Measurements from ENCODE around the gene CCDC78.

The CCDC78 gene

GRCh38 chr16:766820-767640, 40.8 kb upstream of the CCDC78 start:
- no peaks in the 10 kb centered on the region for H3K79me2 ChIP-seq (ENCODE audit: low read length)
- H3K9me2 ChIP-seq (replicated peaks; ENCODE audit: insufficient read depth, low read length) = no peaks in the 10 kb centered on the region
- H3K4me1 ChIP-seq (ENCODE audit: low read length) = no peaks in the 10 kb centered on the region
- H3K27ac ChIP-seq (ENCODE audit: low read length) = no peak overlapping the region
- no peak overlapping the region for H3K9ac ChIP-seq (ENCODE audit: low read length)
- DNase-seq = no peak
- H2AFZ ChIP-seq (ENCODE audit: low read length) = no peak overlapping the region
- H3K9me3 ChIP-seq (replicated peaks; ENCODE audit: insufficient read depth, low read length) = no peaks in the 10 kb centered on the region
- H3K36me3 ChIP-seq (replicated peaks; ENCODE audit: insufficient read depth, low read length) = no peaks in the 10 kb centered on the region
- H3F3A ChIP-seq (ENCODE audit: insufficient read depth, low read length) = no peaks in the 10 kb centered on the region
- H3K4me2 ChIP-seq (ENCODE audit: low read depth, low read length) = no peak overlapping the region
- peaks cover 31% of the 10 kb centered on the region for H3K27me3 ChIP-seq (replicated peaks; ENCODE audit: insufficient read depth, low read length)
- TF ChIP-seq EZH2phosphoT487 (IDR thresholded peaks at IDR 0.05; ENCODE audit: low read length) (no peak), EZH2 (optimal IDR thresholded peaks at IDR 0.05; ENCODE audit: low read depth, low read length) (no peak)
- H3K4me3 ChIP-seq (ENCODE audit: low read length) = no peak overlapping the region
- no peaks in the 10 kb centered on the region for H4K20me1 ChIP-seq (ENCODE audit: insufficient read depth, low read length)

GRCh38 chr16:766008-766819, 40.0 kb upstream of the CCDC78 start:
- TF ChIP-seq EZH2 (optimal IDR thresholded peaks at IDR 0.05; ENCODE audit: low read depth, low read length) (no peak), CTCF (IDR thresholded peaks at IDR 0.05; ENCODE audit: low read length) (no peak), EZH2phosphoT487 (IDR thresholded peaks at IDR 0.05; ENCODE audit: low read length) (no peak)
- no peaks in the 10 kb centered on the region for H3K4me1 ChIP-seq (ENCODE audit: low read length)
- no peaks in the 10 kb centered on the region for H3K9me3 ChIP-seq (replicated peaks; ENCODE audit: insufficient read depth, low read length)
- no peak overlapping the region for H3K4me2 ChIP-seq (ENCODE audit: low read depth, low read length)
- H3F3A ChIP-seq (ENCODE audit: insufficient read depth, low read length) = no peaks in the 10 kb centered on the region
- no peaks in the 10 kb centered on the region for H4K20me1 ChIP-seq (ENCODE audit: insufficient read depth, low read length)
- H3K9ac ChIP-seq (ENCODE audit: low read length) = no peak overlapping the region
- H3K79me2 ChIP-seq (ENCODE audit: low read length) = no peaks in the 10 kb centered on the region
- no peak overlapping the region for H2AFZ ChIP-seq (ENCODE audit: low read length)
- no peak for DNase-seq
- no peak overlapping the region for H3K4me3 ChIP-seq (ENCODE audit: low read length)
- H3K9me2 ChIP-seq (replicated peaks; ENCODE audit: insufficient read depth, low read length) = no peaks in the 10 kb centered on the region
- peaks cover 32% of the 10 kb centered on the region for H3K27me3 ChIP-seq (replicated peaks; ENCODE audit: insufficient read depth, low read length)
- H3K27ac ChIP-seq (ENCODE audit: low read length) = no peak overlapping the region
- H3K36me3 ChIP-seq (replicated peaks; ENCODE audit: insufficient read depth, low read length) = no peaks in the 10 kb centered on the region

GRCh38 chr16:765488-765865, 39.2 kb upstream of the CCDC78 start:
- H3K27me3 ChIP-seq (replicated peaks; ENCODE audit: insufficient read depth, low read length) = peaks cover 34% of the 10 kb centered on the region
- H4K20me1 ChIP-seq (ENCODE audit: insufficient read depth, low read length) = no peaks in the 10 kb centered on the region
- no peaks in the 10 kb centered on the region for H3K4me1 ChIP-seq (ENCODE audit: low read length)
- TF ChIP-seq EZH2 (optimal IDR thresholded peaks at IDR 0.05; ENCODE audit: low read depth, low read length) = no peak
- TF ChIP-seq EZH2phosphoT487 (IDR thresholded peaks at IDR 0.05; ENCODE audit: low read length) = no peak
- no peak for TF ChIP-seq CTCF (IDR thresholded peaks at IDR 0.05; ENCODE audit: low read length)
- no peaks in the 10 kb centered on the region for H3K36me3 ChIP-seq (replicated peaks; ENCODE audit: insufficient read depth, low read length)
- H3F3A ChIP-seq (ENCODE audit: insufficient read depth, low read length) = no peaks in the 10 kb centered on the region
- no peaks in the 10 kb centered on the region for H3K79me2 ChIP-seq (ENCODE audit: low read length)
- H3K9me2 ChIP-seq (replicated peaks; ENCODE audit: insufficient read depth, low read length) = no peaks in the 10 kb centered on the region
- no peak overlapping the region for H2AFZ ChIP-seq (ENCODE audit: low read length)
- no peak for DNase-seq
- no peak overlapping the region for H3K4me2 ChIP-seq (ENCODE audit: low read depth, low read length)
- H3K9me3 ChIP-seq (replicated peaks; ENCODE audit: insufficient read depth, low read length) = no peaks in the 10 kb centered on the region
- H3K4me3 ChIP-seq (ENCODE audit: low read length) = no peak overlapping the region
- H3K9ac ChIP-seq (ENCODE audit: low read length) = no peak overlapping the region
- no peak overlapping the region for H3K27ac ChIP-seq (ENCODE audit: low read length)
